IgD-negative memory B cell (primary cell): Measurements from ENCODE around the gene C11orf21. TPM values are rescaled to one million over a fixed set of nuclear protein-coding genes. Genes with fewer than 3 reads are reported as not detected.

Source experiments
- H3K27ac Mint-ChIP-seq, 3 donors: one replicate each; pipeline ENCODE4 v1.8.0; 2020 to 2022; ENCODE audit warnings: mild to moderate bottlenecking in 3 of 3, mixed read lengths in 3 of 3, moderate library complexity in 1 of 3
- H3K27me3 Mint-ChIP-seq: one replicate; pipeline ENCODE4 v1.8.0; 2021; ENCODE audit warnings: mixed read lengths
- H3K36me3 Mint-ChIP-seq: one replicate; pipeline ENCODE4 v1.8.0; 2020; ENCODE audit warnings: mild to moderate bottlenecking, mixed read lengths
- H3K4me1 Mint-ChIP-seq, 3 donors: one replicate each; pipeline ENCODE4 v1.8.0; 2020 to 2022; ENCODE audit warnings: mixed read lengths in 3 of 3, mild to moderate bottlenecking in 1 of 3
- H3K4me3 Mint-ChIP-seq, 4 donors: one replicate each; pipeline ENCODE4 v1.8.0; 2020 to 2022; ENCODE audit warnings: mild to moderate bottlenecking in 4 of 4, mixed read lengths in 4 of 4, moderate library complexity in 3 of 4
- H3K9me3 Mint-ChIP-seq, 3 donors: one replicate each; pipeline ENCODE4 v1.8.0; 2020 to 2021; ENCODE audit warnings: mixed read lengths in 3 of 3, mild to moderate bottlenecking in 1 of 3
- polyA plus RNA-seq: library from polyadenylated mRNA; unstranded; fragments of 300-500 nt; fragmentation: Illumina TruSeq; gene quantifications from one replicate; pipeline ENCODE4 v1.2.3, GENCODE V29; 2021

C11orf21 gene
- polyA plus RNA-seq, 1 donor from 2014 or later: 6.2 TPM

DNA sequence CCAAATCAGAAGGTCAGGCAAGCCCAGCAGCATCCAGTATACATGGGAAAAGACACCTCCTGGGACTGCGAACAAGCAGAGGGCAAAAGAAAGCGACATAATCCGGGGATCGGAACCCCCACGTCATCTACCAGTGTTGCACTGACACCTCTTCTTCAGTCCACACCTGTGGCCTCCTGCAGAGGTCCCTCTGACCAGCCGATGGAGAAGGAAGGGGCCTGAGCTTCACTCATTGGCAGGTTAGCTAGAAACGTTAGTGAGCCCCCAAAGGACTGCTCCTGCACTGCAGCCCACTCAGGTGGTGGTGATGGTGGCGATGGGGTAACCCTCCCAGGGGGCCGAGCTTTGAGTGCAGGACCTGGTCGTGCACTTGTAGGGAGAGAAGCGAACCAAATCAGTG is 53.5 kb downstream of the C11orf21 start:
- Mint-ChIP-seq H3K9me3 (peaks cover 0 to 2% (median under 1%) of the 10 kb centered on the region in 3 donors), H3K4me3 (no peak overlapping the region), H3K27me3 (peaks cover 2% of the 10 kb centered on the region), H3K27ac (no peak overlapping the region), H3K4me1 (no peaks in the 10 kb centered on the region), H3K36me3 (no peaks in the 10 kb centered on the region)

DNA sequence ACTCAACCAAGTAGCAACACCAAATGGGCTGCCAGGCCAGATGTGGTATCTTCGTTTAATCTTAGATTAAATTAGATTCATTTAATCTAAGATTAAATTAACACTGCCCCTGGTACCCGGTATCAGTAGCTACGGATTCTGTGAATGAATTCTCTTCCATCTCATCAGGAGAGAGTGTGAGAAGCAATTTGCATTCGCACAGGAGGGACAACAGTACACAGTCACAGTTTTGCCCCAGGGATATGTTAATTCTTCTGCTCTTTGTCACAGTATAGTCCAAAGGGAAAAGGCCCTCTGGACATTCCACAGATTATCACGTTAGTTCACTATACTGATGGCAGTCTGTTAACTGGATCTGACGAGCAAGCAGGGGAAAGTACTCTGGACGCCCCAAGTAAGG is 54.2 kb downstream of the C11orf21 start:
- Mint-ChIP-seq H3K27ac (no peak overlapping the region), H3K4me1 (no peaks in the 10 kb centered on the region), H3K9me3 (peaks cover 0 to 8% (median 2%) of the 10 kb centered on the region in 3 donors), H3K27me3 (peaks cover 2% of the 10 kb centered on the region), H3K36me3 (no peaks in the 10 kb centered on the region), H3K4me3 (no peak overlapping the region)

Other genes with a start within 250 kb of the C11orf21 start
- gene IGF2, start 162.5 kb downstream of the C11orf21 start, polyA plus RNA-seq: not detected
- not detected for gene INS, start 140.7 kb downstream of the C11orf21 start, polyA plus RNA-seq
- gene TH, start 130.1 kb downstream of the C11orf21 start, polyA plus RNA-seq: not detected
- gene ASCL2, start 31.3 kb downstream of the C11orf21 start, polyA plus RNA-seq: 5.0 TPM
- 7.1 TPM for gene TSPAN32, start 95 bp upstream of the C11orf21 start, polyA plus RNA-seq
- 195 TPM for gene CD81, start 75.4 kb upstream of the C11orf21 start, polyA plus RNA-seq
- 86.8 TPM for gene TSSC4, start 98.8 kb upstream of the C11orf21 start, polyA plus RNA-seq
- not detected for gene TRPM5, start 142.6 kb upstream of the C11orf21 start, polyA plus RNA-seq
- gene KCNQ1, start 143.1 kb upstream of the C11orf21 start, polyA plus RNA-seq: 20.5 TPM